GM10266 (cell line): ENCODE results near the gene SMLR1.

Source experiments
- DNase-seq: peaks from one replicate; pipeline ENCODE4 v3.0.0; 2012; ENCODE audit errors: extremely low spot score
- CTCF ChIP-seq: IDR thresholded peaks from 2 replicates; pipeline ENCODE4 v1.5.1; 2012; ENCODE audit warnings: mild to moderate bottlenecking, low read depth; ENCODE audit not compliant: control insufficient read depth, insufficient read depth; ENCODE audit errors: missing control alignments

Gene SMLR1

GRCh38 chr6:130836055-130836640, 8.9 kb downstream of the SMLR1 start:
- no peak for TF ChIP-seq CTCF
- DNase-seq: no peak

GRCh38 chr6:130837067-130837466, 9.9 kb downstream of the SMLR1 start:
- DNase-seq: no peak
- no peak for TF ChIP-seq CTCF

- TF ChIP-seq CTCF: no peak
- DNase-seq: no peak
Measured at GRCh38 chr6:130838250-130838860, 11.1 kb downstream of the SMLR1 start.

- DNase-seq: no peak
- TF ChIP-seq CTCF: no peak
Measured at GRCh38 chr6:130838951-130839350, 11.7 kb downstream of the SMLR1 start.

GRCh38 chr6:130839379-130839778, 12.2 kb downstream of the SMLR1 start:
- TF ChIP-seq CTCF: no peak
- DNase-seq: no peak

- TF ChIP-seq CTCF: no peak
- no peak for DNase-seq
Measured at GRCh38 chr6:130840050-130840449, 12.8 kb downstream of the SMLR1 start.

GRCh38 chr6:130841128-130841728, 14.0 kb downstream of the SMLR1 start:
- no peak for DNase-seq
- no peak for TF ChIP-seq CTCF
